ENCODE results near the gene MAD1L1. TPM values are rescaled to one million over a fixed set of nuclear protein-coding genes. Genes with fewer than 3 reads are reported as not detected.

MAD1L1 gene
- total and polyA plus RNA-seq, 2 of the 4 experiments (the other 2 are of a cell fraction), result 29.0 to 40.9 TPM

- CTCF ChIA-PET, result interaction anchor here (0.6 kb wide), 1 partner anchor 36 kb away, joined by 3 read pairs; no protein-coding TSS in a partner anchor
- Histone ChIP-seq H4K20me1 (ENCODE audit: insufficient read depth, low read length) (no peaks in the 10 kb centered on the region; the same call in 1 of the 2 replicates), H3K4me2 (ENCODE audit: low read depth, low read length) (no peak overlapping the region), H2BK120ac (ENCODE audit: low read depth, low read length) (no peak overlapping the region), H3K18ac (ENCODE audit: low read depth, low read length) (no peak overlapping the region), H3K4me1 (ENCODE audit: control insufficient read depth, insufficient read depth, low read length) (no peaks in the 10 kb centered on the region), H3K36me3 (ENCODE audit: control insufficient read depth, insufficient read depth, low read length) (peaks cover 8% of the 10 kb centered on the region; the same call in 1 of the 2 replicates), H3K4me3 (ENCODE audit: insufficient read depth, low read depth, low read length) (no peak overlapping the region), H3K79me1 (ENCODE audit: low read depth in 1 of 2, low read length in 2 of 2) (no peaks in the 10 kb centered on the region; a peak in 1 of 4 replicates), H4K91ac (ENCODE audit: insufficient read depth, low read depth, low read length) (no peak overlapping the region), H4K5ac (ENCODE audit: low read depth, low read length) (no peak overlapping the region), H2BK5ac (ENCODE audit: low read depth, low read length, poor library complexity, severe bottlenecking) (no peak overlapping the region), H2BK20ac (ENCODE audit: low read depth, low read length) (no peak overlapping the region), H2AK5ac (ENCODE audit: low read depth, low read length) (no peak overlapping the region), H3K4ac (ENCODE audit: low read depth, low read length) (no peak overlapping the region), H4K8ac (ENCODE audit: low read depth in 2 of 2, low read length in 2 of 2) (no peak overlapping the region), H3K9me3 (ENCODE audit: control insufficient read depth, insufficient read depth, low read length) (no peaks in the 10 kb centered on the region), H2AK9ac (replicated peaks; ENCODE audit: low read depth, low read length, poor library complexity) (no peak overlapping the region), H3K27me3 (ENCODE audit: control insufficient read depth, insufficient read depth, low read length) (no peaks in the 10 kb centered on the region), H2BK15ac (ENCODE audit: low read depth, low read length) (no peak overlapping the region), H3K27ac (ENCODE audit: insufficient read depth, low read length) (no peak overlapping the region), H3K56ac (ENCODE audit: extremely low read depth, insufficient read depth, low read length) (no peak overlapping the region), H2AFZ (replicated peaks; ENCODE audit: low read length, poor library complexity) (no peak overlapping the region), H3K23ac (ENCODE audit: low read depth, low read length) (no peak overlapping the region), H3K9me1 (ENCODE audit: insufficient read depth, low read length) (no peaks in the 10 kb centered on the region), H3K14ac (replicated peaks; ENCODE audit: low read depth, low read length) (no peak overlapping the region), H3K9ac (ENCODE audit: low read depth, low read length) (no peak overlapping the region)
- 98% methylated on average over 20 of the region's 25 CpGs; no CpG with 5 or more reads in 1 of the 2 experiments for WGBS, 2 experiments (ENCODE audit: extremely low coverage in 2 of 2, insufficient read length in 1 of 2)
- dilution Hi-C loops (cut with HindIII; ENCODE audit: low sequenced_read_pairs, unreplicated experiment), result no loop called here
- intact Hi-C loops (cut with micrococcal nuclease), result no loop called here
- no peak for DNase-seq
- in situ Hi-C loops (cut with MboI; ENCODE audit: low sequenced_read_pairs), result no loop called here
- TF ChIP-seq RAD21 (IDR thresholded peaks at IDR 0.05; ENCODE audit: low read length) (no peak), FOS (IDR thresholded peaks at IDR 0.05; ENCODE audit: low read depth, low read length) (no peak), MAFK (IDR thresholded peaks at IDR 0.05; ENCODE audit: low read depth, low read length) (no peak), MAZ (IDR thresholded peaks at IDR 0.05; ENCODE audit: borderline replicate concordance, low read depth, low read length) (no peak), SMC3 (IDR thresholded peaks at IDR 0.05; ENCODE audit: low read depth, low read length) (no peak), NFE2L2 (IDR thresholded peaks at IDR 0.05; ENCODE audit: low read depth, low read length) (no peak), CHD1 (IDR thresholded peaks at IDR 0.05; ENCODE audit: low read depth, low read length) (no peak)
- TF ChIP-seq, protein P1, sequence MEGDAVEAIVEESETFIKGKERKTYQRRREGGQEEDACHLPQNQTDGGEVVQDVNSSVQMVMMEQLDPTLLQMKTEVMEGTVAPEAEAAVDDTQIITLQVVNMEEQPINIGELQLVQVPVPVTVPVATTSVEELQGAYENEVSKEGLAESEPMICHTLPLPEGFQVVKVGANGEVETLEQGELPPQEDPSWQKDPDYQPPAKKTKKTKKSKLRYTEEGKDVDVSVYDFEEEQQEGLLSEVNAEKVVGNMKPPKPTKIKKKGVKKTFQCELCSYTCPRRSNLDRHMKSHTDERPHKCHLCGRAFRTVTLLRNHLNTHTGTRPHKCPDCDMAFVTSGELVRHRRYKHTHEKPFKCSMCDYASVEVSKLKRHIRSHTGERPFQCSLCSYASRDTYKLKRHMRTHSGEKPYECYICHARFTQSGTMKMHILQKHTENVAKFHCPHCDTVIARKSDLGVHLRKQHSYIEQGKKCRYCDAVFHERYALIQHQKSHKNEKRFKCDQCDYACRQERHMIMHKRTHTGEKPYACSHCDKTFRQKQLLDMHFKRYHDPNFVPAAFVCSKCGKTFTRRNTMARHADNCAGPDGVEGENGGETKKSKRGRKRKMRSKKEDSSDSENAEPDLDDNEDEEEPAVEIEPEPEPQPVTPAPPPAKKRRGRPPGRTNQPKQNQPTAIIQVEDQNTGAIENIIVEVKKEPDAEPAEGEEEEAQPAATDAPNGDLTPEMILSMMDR (conservative IDR thresholded peaks at IDR 0.05; ENCODE audit: low read depth, low read length), result no peak
- no peak for ATAC-seq (ENCODE audit: low read depth)
- POLR2A ChIA-PET (ENCODE audit: unreplicated experiment), result no interaction called here
- BruUV-seq (replicated peaks), result no TSS peak
Measured at GRCh38 chr7:2124604-2125345, 108.0 kb downstream of the MAD1L1 start.
